ENCODE data around the gene TFB1M.
"Not testable (repeated sequence)": the region's sequence is repeated elsewhere in the genome, so short reads cannot be mapped to it uniquely, and the experiment has no call there.

Gene TFB1M

DNA sequence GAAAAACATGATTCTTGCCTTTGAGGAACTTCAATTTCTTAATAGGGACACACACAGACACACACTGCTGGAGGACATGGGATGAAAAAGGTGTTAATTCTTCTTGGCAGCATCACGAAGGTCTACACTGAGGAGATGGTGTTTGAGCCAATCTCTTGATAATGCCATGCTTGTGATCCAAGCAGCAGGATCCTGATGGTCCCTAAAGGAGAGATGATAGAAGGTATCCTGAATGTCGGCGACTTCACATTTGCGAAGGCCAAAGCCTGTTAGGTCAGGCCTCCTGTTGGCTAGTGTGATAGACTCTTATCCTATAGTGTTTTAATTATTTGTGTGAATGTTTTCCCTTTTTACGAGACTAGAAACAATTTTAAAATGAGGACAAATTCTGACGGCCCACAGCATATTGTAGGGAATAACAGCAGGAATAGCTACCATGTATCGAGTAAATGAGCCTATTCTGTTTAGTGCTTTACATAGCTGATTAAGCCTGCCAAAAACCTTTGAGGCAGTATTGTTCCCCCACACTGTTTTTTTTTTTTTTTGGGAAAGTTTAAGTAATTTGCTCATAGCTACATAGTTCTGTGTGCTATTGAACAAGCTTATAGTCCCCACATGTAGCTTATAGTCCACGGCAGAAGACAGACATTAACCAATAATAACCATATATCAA is 15.3 kb upstream of the TFB1M start:
- DNase-seq: no peak

DNA sequence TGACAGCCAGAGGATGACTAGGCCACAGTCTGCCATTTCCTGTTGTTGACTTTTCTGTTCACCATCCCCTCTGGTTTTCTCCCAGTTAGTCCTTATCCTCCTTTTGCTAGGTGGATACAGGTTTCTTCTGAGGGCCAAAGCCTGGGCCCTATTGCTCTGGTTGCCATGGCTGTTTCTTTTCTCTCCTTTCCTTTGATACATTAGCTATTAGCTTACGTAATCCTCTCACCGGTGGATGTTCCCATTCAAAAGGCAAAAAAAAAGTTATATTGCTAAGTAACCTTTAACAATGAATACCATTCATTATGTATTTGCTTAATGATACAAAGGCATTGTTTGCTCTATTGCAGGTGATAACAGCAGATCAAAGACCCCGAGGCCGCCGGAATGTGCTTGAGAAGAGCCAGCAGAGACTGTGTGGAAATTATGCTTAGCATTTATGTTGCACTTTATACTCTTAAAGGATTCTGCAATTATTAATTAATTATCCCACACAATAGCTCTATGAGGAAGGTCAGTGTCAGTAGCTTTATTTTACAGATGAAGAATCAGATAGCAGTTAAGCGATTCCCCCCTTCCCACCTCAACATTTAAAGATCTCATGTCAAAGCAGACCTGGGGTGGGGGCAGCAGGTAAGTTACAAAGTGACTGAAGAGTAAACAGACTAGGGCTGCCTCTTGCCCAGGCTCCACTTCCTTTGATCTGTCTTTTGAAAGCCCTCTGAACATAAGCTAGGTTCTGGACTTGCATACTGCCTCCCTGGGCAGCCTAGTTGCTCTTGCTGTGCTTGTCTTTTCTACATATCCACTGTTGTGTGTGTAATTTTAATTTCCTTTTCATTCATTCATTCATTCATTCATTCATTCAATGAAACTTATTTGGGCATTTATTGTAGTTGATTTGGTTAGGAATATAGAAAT is 14.5 kb upstream of the TFB1M start:
- DNase-seq: no peak

DNA sequence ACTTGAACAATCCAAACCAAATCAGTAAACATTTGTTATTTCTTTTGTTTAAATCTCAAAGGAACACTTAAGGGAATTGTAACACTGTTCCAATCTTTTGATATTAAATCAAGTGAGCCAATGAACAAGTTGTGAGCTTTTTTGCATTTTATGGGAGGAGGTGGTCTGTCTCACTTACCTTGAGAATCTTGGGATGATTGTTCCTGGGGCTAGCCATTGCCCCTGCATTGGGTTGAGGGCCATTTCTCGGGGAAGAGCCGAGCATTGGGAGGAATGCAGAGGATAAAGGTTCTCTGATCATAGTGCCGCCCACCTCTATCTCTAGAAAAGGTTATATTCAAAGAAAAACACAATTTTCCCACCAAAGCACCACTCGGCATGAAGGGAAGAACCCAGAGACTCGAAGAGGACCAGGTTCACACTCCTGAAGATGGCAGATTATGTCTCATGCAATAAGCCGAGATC is 13.8 kb upstream of the TFB1M start:
- DNase-seq: no peak

DNA sequence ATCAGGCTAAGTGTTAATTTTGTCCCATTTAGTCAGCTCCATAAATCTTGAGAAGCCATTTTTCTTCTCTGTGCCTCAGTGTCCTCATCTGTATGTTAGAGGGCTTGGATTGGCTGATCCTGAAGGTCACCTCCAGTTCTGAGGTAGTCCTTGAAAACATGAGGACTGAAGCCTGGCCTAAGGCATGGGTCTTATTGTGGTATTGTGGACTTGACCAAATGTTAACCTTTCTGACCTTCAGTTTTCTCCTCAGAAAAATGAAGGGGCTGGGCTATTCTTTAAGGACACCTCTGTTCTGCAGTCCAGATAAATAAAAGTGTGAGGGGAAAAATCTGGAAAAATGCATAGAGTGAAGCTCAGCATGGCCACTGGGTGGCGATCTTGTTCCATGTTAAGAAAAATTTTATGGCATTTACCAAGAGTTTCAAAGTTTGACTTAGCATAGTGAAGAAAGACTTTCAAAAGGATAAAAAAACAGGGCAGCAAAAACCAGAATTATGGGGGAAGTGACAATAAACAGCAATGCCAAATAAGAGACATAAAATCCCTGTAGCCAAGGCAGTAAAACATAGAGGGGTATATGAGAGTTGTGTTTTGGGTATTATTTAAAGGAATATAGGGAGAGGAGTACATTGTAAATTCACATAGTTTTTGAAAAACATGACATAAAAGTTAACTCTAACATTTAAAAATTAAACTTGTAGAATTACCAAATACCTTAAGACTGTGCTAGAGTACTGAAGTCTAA is 13.2 kb upstream of the TFB1M start:
- peak; percentile 56 for DNase-seq

DNA sequence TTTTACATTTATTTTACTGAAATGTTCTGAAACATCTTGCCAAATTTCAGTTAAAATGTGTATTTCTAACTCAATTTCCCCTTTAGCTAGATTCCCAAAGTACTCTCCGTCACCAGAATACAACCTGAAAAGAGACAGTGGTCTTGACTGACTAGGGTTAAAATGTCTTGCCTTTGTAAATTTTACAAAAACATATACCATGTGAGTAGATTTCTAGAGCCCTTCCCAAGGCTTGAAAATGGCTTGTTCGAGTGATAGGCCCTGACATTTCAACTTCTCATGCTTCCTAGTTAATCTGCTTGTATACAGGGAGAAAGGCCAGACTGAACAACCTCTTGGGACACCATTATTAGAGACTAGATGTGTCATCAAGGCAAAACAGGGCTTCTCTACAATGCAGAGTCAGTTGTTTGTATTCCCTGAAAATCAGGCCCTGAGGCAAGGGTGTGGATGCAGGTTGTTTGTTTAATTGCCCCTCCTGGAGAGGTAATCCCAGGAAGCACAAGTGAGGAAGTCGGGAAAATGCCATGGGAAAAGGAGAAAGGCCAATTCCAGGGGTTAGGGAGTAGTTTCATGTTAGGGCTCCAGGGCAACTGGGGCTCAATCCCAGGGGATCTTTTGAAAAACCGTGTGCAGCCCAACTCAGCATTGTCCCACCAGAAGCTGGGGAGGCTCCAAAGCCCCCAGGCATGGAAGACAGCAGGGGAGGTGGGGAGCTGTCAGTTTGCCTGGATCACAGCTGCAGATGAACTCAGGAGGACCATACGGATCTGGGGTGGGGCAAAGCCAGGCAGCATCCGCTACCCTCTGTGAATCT is 11.6 kb upstream of the TFB1M start:
- DNase-seq: no peak

DNA sequence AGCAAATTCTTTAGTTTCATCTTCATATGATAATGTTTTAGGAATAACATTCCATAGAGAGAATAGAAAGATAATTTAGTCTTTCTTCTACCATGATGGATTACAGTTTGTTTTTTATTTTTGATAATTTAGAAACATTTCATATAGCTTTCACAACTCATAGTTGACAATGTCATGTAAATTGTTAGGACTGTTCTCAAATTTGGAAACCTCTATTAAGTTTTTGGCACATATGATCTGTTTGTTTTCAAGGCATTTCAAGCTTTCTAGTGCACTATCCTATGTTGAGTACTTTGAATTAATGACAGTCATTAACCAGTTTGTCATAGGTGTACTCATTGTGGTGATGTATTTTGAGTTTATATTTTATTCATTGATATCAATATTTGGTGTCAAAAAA is 10.7 kb upstream of the TFB1M start:
- no peak for DNase-seq

DNA sequence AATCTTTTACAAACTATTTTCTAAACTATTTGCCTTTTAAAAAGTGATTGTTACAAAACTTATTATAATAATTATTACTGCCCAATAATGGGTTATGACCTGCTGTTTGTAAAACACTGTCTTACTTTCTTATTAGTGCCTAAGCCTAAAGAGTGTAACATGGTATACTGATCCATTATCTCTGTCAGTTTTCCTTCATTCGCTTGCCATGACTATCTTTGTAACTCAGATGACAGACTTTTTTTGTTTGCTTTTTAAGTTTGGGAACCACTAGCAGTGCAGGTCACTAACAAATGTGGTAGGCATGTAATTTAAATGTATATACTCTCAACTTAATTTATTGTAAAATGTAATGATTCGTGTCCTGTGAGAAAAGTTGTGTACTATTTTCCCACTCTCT is 9.9 kb upstream of the TFB1M start:
- no peak for DNase-seq

DNA sequence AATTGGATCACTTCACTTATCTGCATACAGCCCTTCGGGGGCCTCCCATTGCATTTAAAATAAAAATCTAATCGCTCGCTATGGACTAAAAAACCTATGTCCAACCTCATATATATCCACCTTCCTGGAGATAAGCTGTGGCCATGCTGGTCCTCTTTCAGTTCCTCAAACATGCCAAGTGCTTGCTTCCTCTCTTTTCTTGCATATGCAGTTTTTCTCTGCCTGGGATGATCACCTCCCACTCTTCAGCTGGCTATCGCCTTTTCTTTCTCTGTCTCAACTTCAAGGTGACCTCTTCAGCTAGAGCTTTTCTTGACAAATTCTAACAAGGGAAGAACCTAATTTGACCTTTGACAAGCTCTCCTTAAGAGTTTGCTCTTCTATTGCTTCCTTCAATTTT is 5.6 kb upstream of the TFB1M start:
- no peak for DNase-seq

DNA sequence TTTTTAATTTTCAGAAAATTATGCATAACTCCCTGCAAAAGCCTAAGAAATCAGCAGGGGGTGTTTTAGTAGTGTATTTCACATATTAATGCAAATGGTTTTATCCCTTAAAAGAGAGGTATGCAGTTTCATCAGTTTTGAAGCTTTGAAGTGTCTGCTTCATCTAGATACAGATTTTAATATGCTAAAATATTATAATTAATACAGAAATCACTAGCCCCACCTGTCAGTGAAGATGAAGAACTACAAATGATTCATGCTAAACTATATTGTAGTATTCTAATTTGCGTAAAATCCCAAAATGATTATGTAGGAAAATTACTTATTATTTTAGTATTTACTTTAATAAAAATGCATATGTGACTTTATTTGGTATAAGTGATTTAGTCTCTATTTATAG is 2.9 kb upstream of the TFB1M start:
- DNase-seq: no peak

DNA sequence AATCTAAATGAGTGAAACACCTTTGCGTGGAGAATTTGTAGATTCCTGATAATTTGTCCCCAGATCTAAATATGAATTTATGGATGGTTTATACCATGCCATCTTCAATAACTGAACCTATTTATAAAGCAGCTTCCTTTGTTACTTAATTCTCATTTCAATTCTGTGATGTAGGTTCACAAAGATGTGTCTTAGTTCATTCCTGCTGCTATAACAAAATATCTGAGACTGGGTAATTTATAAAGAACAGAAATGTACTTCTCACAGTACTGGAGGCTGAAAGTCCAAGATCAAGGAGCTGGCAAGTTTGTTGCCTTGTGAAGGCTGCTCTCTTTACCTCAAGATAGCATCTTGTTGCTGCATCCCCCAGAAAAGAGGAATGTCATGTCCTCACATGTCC is 2.1 kb upstream of the TFB1M start:
- DNase-seq: no peak

DNA sequence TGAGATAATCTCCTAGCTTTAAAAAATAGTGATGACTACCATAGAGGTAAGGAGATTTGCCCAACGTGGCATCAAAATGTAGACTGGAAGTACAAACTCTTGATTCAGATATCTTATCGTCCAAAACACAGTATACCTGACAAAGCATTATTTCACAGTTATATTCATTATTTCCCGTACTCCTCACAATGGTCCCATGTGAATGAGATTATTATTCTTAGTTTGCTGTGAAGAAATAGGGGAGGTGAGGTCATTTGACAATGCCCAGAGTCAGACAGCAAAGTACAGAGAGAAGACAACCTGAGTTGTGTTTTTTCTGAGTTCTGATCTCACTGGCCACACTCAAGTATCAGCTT is 1.2 kb upstream of the TFB1M start:
- no peak for DNase-seq

DNA sequence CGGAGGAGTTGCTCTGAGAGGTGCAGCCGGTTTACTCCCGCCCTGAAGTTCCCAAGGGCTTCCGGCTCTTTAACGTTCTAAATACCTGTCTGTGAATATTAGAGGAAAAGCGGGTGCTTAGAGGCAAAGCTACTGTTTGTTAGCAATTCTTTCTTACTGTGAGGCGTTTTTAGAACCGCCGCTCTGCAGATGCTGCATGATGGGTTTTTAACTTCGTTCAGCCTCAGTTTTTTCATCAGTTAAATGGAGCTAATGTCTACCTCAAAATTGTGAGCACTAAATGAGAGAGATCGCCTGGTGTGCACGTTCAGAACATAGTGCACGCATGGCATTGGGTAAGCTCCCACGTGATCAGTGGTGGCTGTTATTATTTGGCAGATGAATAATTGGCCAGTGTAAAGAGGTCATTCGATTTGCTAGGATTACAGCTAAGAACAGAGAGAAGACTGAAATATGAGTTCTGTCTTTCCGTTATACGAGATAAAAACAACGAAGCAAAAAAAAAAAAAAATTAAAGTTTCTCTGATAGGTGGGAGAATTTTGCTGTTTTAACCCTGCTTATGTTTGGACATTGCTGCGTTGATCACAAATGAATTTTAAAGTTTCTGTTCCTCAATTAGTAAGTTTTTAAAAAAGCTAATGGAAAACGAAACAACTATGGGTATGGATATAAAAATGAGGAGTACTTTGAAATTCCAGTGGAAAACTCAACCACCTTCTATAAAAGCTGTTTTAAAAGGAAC is 660 bp upstream of the TFB1M start:
- DNase-seq: peak; percentile 63

DNA sequence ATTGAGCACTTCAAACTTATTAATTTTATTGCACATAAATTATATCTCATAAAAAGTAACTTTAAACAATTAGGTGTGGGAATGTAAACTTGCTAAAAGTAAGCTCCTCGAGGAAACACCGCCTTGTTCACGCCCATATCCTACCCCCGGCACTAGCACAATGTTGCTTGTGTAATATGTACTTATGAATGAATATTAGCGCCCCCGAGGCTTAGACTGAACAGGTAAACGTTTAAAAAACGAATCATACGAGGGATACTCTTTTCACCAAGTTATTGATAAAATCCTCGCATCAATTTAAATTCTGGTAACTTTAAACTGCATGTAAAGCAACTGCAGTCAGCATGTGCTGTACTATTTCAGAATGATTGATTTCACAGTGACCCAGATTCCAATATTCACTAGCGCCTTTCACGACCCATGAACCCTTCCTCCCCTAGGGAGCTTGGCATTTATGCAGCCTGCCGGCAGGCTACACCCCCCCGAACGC is 637 bp downstream of the TFB1M start:
- peak; percentile 1 for DNase-seq

DNA sequence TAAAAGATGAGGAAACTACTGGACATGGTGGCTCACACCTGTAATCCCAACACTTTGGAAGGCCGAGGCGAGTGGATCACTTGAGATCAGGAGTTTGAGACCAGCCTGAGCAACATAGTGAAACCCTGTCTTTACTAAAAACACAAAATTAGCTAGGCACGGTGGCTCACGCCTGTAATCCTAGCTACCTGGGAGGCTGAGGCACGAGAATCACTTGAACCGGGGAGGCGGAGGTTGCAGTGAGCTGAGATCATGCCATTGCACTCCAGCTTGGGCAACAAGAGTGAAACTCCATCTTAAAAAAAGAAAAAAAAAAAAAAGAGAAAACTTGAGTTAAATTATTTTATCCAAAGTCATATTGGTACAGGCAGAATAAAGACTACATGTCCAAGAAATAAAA is 1.3 kb downstream of the TFB1M start:
- not testable (repeated sequence) for DNase-seq

DNA sequence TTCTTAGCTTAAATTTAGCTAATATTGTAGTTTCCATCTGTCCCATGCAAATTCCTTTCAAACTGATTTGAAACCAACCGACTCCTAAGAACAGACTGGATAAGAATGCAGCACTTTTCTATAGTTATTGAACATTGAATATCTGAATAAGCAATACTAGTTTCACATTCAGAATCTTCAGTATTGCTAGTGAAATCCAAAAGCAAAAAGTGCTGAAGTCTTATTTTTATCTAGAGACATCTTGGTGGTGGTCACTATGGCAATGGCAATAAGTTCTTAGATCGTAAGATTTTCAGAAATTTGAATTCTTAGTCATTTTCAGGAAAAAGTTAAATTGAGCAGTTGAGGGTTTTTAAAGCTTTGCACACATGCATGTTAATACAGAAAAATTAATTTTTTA is 2.7 kb downstream of the TFB1M start:
- DNase-seq: no peak

DNA sequence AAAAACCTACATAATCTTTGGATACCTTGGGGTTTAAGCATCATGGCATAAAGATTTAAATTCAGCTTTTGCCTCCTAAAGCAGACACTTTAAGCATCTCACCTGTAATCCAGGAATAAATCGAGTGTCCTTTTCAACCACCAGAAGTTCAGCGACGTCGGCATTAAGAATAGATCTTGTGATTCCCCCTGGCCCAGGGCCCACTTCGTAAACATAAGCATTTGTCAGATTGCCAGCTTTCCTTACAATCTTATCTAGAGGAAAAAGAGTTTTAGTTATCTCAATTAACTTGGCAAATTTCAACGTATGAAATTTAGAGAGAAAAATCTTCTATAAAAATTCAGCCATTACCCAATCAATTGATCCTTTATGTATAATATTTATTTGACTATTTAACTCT is 3.2 kb downstream of the TFB1M start:
- DNase-seq: no peak

DNA sequence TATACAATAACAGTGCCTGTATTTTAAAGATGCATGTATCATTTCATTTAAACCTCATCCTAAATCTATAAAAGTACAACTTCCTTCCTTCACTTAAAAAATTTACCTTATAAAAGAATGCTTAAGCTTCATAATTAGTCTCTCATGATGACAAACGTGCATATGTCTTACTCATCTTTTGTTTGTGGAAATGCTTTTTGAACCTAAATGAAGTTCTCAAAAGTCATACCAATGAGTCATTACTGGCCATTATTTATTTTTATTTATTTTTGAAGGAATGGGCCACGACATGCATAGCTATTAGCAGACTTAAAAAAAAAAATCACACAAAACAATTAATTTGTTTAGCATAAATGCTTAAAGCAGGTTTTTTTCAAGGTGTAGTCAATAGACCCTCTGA is 3.7 kb downstream of the TFB1M start:
- DNase-seq: no peak

DNA sequence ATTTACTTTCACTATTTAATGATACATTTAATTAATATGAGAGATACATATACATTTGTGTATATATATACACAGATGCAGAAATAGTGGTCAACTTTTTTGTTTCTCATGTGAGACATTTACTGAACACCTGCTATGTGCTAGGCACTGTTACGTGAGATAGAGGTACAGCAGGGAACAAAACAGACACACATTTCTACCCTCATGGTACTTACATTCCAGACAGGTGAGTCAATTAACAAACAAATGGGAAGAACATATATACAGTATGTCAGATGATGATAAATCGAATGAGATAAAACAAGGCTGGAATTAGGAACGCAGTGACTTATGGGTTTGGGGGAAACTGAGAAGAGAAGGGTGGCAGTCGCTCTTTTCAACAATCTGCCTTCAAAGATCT is 5.1 kb downstream of the TFB1M start:
- DNase-seq: no peak

DNA sequence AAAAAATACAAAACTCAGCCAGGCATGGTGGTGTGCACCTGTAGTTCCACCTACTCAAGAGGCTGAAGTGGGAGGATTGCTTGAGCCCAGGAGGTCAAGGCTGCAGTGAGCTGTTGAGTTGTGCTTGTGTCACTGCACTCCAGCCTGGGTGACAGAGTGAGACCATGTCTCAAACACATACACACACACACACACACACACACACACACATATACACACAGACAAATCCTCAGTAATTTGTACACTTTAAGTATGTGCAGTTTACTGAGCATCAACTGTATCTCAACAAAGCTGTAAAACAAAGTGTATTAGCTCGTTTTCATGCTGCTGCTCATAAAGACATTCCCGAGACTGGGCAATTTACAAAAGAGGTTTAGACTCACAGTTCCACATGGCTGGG is 7.3 kb downstream of the TFB1M start:
- DNase-seq: no peak

DNA sequence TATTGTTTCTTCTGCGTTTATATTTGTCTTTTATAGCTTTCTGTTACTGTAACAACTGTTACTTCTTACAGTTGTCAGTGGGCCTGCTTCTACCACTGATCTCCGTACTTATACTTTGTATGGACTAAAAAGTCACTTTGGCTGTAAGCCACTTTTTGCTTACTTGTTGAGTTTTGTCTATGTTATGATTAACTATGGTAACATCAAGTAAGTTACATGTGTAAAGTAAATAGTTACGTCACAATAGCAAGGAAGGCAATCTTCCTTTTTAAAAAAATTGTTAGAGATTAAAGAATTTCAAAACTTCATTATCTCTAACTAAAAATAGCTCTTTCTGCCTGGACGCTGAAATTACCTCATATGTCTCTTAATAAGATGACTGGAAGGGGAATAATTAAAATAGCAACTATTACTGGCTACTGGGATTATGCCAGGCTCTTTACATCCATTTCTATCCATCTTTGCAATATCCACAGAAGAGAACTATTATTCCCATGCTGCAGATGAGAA is 10.9 kb downstream of the TFB1M start:
- DNase-seq: no peak

DNA sequence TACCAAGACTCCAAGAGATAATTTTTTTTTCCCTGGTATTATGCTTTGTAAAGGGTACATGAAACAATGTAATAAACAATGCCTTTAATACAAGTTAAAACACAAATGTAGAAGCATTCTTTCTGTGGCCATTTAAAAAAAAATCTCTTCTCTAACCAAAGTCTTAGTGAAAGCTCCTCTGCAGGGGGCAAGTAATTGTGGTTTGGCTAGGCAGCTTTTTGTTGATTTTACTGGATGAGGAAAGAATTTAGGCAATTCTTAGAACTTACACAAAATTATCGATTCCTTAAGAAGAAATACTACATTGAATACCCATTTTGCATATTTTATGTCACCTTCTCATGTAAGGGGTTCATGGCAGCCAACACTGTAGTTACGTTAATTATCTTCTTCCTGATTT is 12.4 kb downstream of the TFB1M start:
- no peak for DNase-seq

DNA sequence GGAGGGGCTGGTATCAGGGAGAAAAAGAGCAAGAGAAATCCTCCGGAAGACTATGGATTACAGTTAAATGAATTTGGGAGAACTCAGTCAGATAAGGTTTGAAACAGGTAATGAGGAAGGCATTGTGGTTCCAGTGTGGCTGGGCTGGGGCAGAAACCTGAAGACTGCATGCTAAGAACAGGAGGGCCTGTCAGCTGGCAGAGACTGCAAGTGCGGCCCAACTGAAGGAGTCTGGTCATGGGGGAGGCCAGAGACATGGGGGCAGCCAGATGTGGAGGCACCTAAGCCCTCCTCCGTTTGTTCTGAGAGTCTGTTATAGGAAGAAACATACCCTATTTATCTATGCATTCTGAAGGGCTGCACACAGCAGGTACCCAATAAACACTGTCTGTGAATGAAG is 16.6 kb downstream of the TFB1M start:
- no peak for DNase-seq

All from stimulated activated naive CD4-positive, alpha-beta T cell treated with Interleukin-2 at 50 U/mL for 16 hours (primary cell).